Choroid plexus epithelial cell (primary cell): ENCODE measurements around the gene MT1H.

Experiments
- DNase-seq: peaks from one replicate; pipeline ENCODE4 v3.0.0-alpha.2; 2010; ENCODE audit warnings: low read depth
- H3K4me3 ChIP-seq: 2 replicates; pipeline ENCODE4 v1.5.1; 2011; ENCODE audit warnings: low read depth, mild to moderate bottlenecking, control low read depth, low read length, moderate library complexity
- CTCF ChIP-seq: conservative IDR thresholded peaks from 2 replicates; pipeline ENCODE4 v1.5.1; 2011; ENCODE audit warnings: low read depth, mild to moderate bottlenecking, control low read depth, inconsistent platforms, low read length, moderate library complexity

MT1H gene

GRCh38 chr16:56683424-56684172, 14.0 kb downstream of the MT1H start:
- TF ChIP-seq CTCF, result no peak
- no peak overlapping the region for H3K4me3 ChIP-seq
- DNase-seq, result no peak

GRCh38 chr16:56684256-56684925, 14.8 kb downstream of the MT1H start:
- no peak for TF ChIP-seq CTCF
- no peak overlapping the region for H3K4me3 ChIP-seq
- no peak for DNase-seq

- no peak for TF ChIP-seq CTCF
- no peak for DNase-seq
- H3K4me3 ChIP-seq, result no peak overlapping the region
Measured at GRCh38 chr16:56684926-56685590, 15.4 kb downstream of the MT1H start.

GRCh38 chr16:56686758-56687157, 17.1 kb downstream of the MT1H start:
- no peak overlapping the region for H3K4me3 ChIP-seq
- no peak for DNase-seq
- TF ChIP-seq CTCF, result no peak

- no peak for TF ChIP-seq CTCF
- no peak for DNase-seq
- no peak overlapping the region for H3K4me3 ChIP-seq
Measured at GRCh38 chr16:56688762-56689161, 19.1 kb downstream of the MT1H start.

GRCh38 chr16:56689171-56689570, 19.6 kb downstream of the MT1H start:
- TF ChIP-seq CTCF, result no peak
- no peak overlapping the region for H3K4me3 ChIP-seq
- DNase-seq, result no peak
